ENCODE data around the gene FPGS. TPM values are rescaled to one million over a fixed set of nuclear protein-coding genes. Genes with fewer than 3 reads are reported as not detected.

FPGS gene
- total RNA-seq, 4 donors from 2014 or later = 31.4 to 144 (median 74.8) TPM

GRCh38 chr9:127790094-127790855 lies 12.4 kb upstream of the FPGS start:
- in situ Hi-C loops (cut with MboI; ENCODE audit: low pct_ligation_motif_present in 1 of 4, low pct_unique_long_range_greater_than_20kb in 1 of 4, low sequenced_read_pairs in 3 of 4) (loop anchor here in 1 of 4 donors (25.0 kb wide), 1 partner anchor 122 kb away; the partner anchor contains the start of gene ST6GALNAC4), intact Hi-C loops (cut with DNase I; ENCODE audit: low total_unique reads) (no loop called here)
- no peak for DNase-seq
- Histone ChIP-seq H3K9me3 (no peaks in the 10 kb centered on the region), H3K27ac (peak overlapping the region in 1 of 4 donors; percentile 3), H3K4me1 (peaks cover 10 to 20% (median 11%) of the 10 kb centered on the region in 4 donors), H3K27me3 (no peaks in the 10 kb centered on the region), H3K4me3 (no peak overlapping the region), H3K36me3 (peaks cover 0 to 48% (median 23%) of the 10 kb centered on the region in 4 donors)
- WGBS, 2 donors (ENCODE audit: low coverage in 1 of 2) = 52 to 86% methylated on average over 3 to 9 of the region's 9 CpGs
- TF ChIP-seq POLR2AphosphoS5 (IDR thresholded peaks at IDR 0.05) (no peak), CTCF (IDR thresholded peaks at IDR 0.05) (no peak), POLR2A (IDR thresholded peaks at IDR 0.05) (no peak), EP300 (IDR thresholded peaks at IDR 0.05; ENCODE audit: low read depth) (no peak)

GRCh38 chr9:127791085-127791484 lies 11.6 kb upstream of the FPGS start:
- in situ Hi-C loops (cut with MboI; ENCODE audit: low pct_ligation_motif_present in 1 of 4, low pct_unique_long_range_greater_than_20kb in 1 of 4, low sequenced_read_pairs in 3 of 4) = loop anchor here in 1 of 4 donors (25.0 kb wide), 1 partner anchor 121 kb away; the partner anchor contains the start of gene ST6GALNAC4
- Histone ChIP-seq H3K27ac (no peak overlapping the region), H3K9me3 (no peaks in the 10 kb centered on the region), H3K36me3 (peaks cover 0 to 48% (median 23%) of the 10 kb centered on the region in 4 donors), H3K4me1 (peaks cover 14 to 25% (median 15%) of the 10 kb centered on the region in 4 donors), H3K27me3 (no peaks in the 10 kb centered on the region), H3K4me3 (no peak overlapping the region)
- intact Hi-C loops (cut with DNase I; ENCODE audit: low total_unique reads) = no loop called here
- TF ChIP-seq EP300 (IDR thresholded peaks at IDR 0.05; ENCODE audit: low read depth) = no peak
- TF ChIP-seq POLR2A (IDR thresholded peaks at IDR 0.05) = no peak
- TF ChIP-seq POLR2AphosphoS5 (IDR thresholded peaks at IDR 0.05) = no peak
- no peak for TF ChIP-seq CTCF (IDR thresholded peaks at IDR 0.05)
- WGBS, 2 donors (ENCODE audit: low coverage in 1 of 2) = 90 to 100% methylated on average over 1 to 4 of the region's 4 CpGs
- no peak for DNase-seq

GRCh38 chr9:127792417-127793031 lies 10.2 kb upstream of the FPGS start:
- peaks cover 14 to 28% (median 15%) of the 10 kb centered on the region in 4 donors for H3K4me1 ChIP-seq
- H3K27me3 ChIP-seq = no peaks in the 10 kb centered on the region
- H3K27ac ChIP-seq = no peak overlapping the region
- DNase-seq = no peak
- no peak for TF ChIP-seq POLR2A (IDR thresholded peaks at IDR 0.05)
- no peak for TF ChIP-seq EP300 (IDR thresholded peaks at IDR 0.05; ENCODE audit: low read depth)
- no peak for TF ChIP-seq CTCF (IDR thresholded peaks at IDR 0.05)
- no peak for TF ChIP-seq POLR2AphosphoS5 (IDR thresholded peaks at IDR 0.05)
- in situ Hi-C loops (cut with MboI; ENCODE audit: low pct_ligation_motif_present in 1 of 4, low pct_unique_long_range_greater_than_20kb in 1 of 4, low sequenced_read_pairs in 3 of 4) = loop anchor here in 1 of 4 donors (25.0 kb wide), 1 partner anchor 120 kb away; the partner anchor contains the start of gene ST6GALNAC4
- 81 to 83% methylated on average over 2 to 7 of the region's 7 CpGs for WGBS, 2 donors (ENCODE audit: low coverage in 1 of 2)
- H3K9me3 ChIP-seq = no peaks in the 10 kb centered on the region
- peaks cover 0 to 48% (median 22%) of the 10 kb centered on the region in 4 donors for H3K36me3 ChIP-seq
- intact Hi-C loops (cut with DNase I; ENCODE audit: low total_unique reads) = no loop called here
- no peak overlapping the region for H3K4me3 ChIP-seq

- in situ Hi-C loops (cut with MboI; ENCODE audit: low pct_ligation_motif_present in 1 of 4, low pct_unique_long_range_greater_than_20kb in 1 of 4, low sequenced_read_pairs in 3 of 4) = loop anchor here in 1 of 4 donors (25.0 kb wide), 1 partner anchor 119 kb away; the partner anchor contains the start of gene ST6GALNAC4
- Histone ChIP-seq H3K27ac (no peak overlapping the region), H3K9me3 (no peaks in the 10 kb centered on the region), H3K36me3 (peaks cover 0 to 41% (median 18%) of the 10 kb centered on the region in 4 donors), H3K4me3 (no peak overlapping the region), H3K4me1 (peaks cover 13 to 25% (median 15%) of the 10 kb centered on the region in 4 donors), H3K27me3 (no peaks in the 10 kb centered on the region)
- intact Hi-C loops (cut with DNase I; ENCODE audit: low total_unique reads) = no loop called here
- DNase-seq = no peak
- 84 to 100% methylated on average over 2 to 8 of the region's 8 CpGs for WGBS, 2 donors (ENCODE audit: low coverage in 1 of 2)
- TF ChIP-seq EP300 (IDR thresholded peaks at IDR 0.05; ENCODE audit: low read depth) (no peak), CTCF (IDR thresholded peaks at IDR 0.05) (no peak), POLR2A (IDR thresholded peaks at IDR 0.05) (no peak), POLR2AphosphoS5 (IDR thresholded peaks at IDR 0.05) (peak in 1 of 3 donors; percentile 20)
Measured at GRCh38 chr9:127793093-127793708, 9.5 kb upstream of the FPGS start.
